Stimulated activated naive CD8-positive, alpha-beta T cell treated with anti-CD3 and anti-CD28 coated beads, Interleukin-15, amount 100 ng/mL, for 72 hours (primary cell): ENCODE measurements around the gene KCNN3.

ENCODE experiments used
- ATAC-seq: fragments of 150-1000 bp; cut with Tn5 transposase; 2 replicates; pipeline ENCODE4 v1.10.0; 2021; ENCODE audit warnings: mild to moderate bottlenecking, moderate library complexity
- DNase-seq, 2 donors: peaks; one replicate each; pipeline ENCODE4 v3.0.0; 2021 to 2022
- H3K27ac Mint-ChIP-seq, 2 donors: one replicate each; pipeline ENCODE4 v1.8.0; 2022; ENCODE audit warnings: mild to moderate bottlenecking in 2 of 2, mixed read lengths in 2 of 2, moderate library complexity in 2 of 2
- H3K27me3 Mint-ChIP-seq: one replicate; pipeline ENCODE4 v1.8.0; 2022; ENCODE audit warnings: mixed read lengths
- H3K4me1 Mint-ChIP-seq: one replicate; pipeline ENCODE4 v1.8.0; 2022; ENCODE audit warnings: mild to moderate bottlenecking, mixed read lengths
- H3K4me3 Mint-ChIP-seq, 2 donors: one replicate each; pipeline ENCODE4 v1.8.0; 2022; ENCODE audit warnings: mild to moderate bottlenecking in 2 of 2, mixed read lengths in 2 of 2, moderate library complexity in 1 of 2
- H3K9me3 Mint-ChIP-seq, 2 donors: one replicate each; pipeline ENCODE4 v1.8.0; 2022; ENCODE audit warnings: mixed read lengths in 2 of 2

Gene KCNN3

DNA sequence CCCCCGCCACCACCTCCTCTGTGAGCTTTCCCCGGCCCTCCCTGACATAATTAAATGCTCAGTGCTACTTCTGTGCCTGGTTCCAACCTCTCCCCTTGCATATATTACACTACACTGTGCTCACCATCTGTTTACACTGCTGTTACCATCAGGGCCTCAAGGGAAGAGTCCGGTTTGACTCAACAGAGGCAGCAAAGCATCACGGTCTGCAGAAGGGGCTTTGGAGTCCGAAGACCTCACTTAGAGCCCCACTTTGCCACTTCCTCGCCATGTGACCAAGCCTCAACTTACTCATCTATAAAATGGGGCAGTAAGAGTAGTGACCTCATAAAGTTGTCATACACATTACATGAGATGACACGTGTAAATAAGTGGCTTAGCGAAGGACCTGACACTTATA lies 27.4 kb downstream of the KCNN3 start:
- H3K9me3 Mint-ChIP-seq: no peaks in the 10 kb centered on the region
- H3K27ac Mint-ChIP-seq: peak overlapping the region in 1 of 2 donors; percentile 64
- no peak overlapping the region for H3K4me3 Mint-ChIP-seq
- ATAC-seq: no peak
- peaks cover 16% of the 10 kb centered on the region for H3K4me1 Mint-ChIP-seq
- H3K27me3 Mint-ChIP-seq: peaks cover 22% of the 10 kb centered on the region
- DNase-seq: no peak

GRCh38 chr1:154841384-154841783 lies 28.7 kb downstream of the KCNN3 start:
- Mint-ChIP-seq H3K27ac (no peak overlapping the region), H3K9me3 (no peaks in the 10 kb centered on the region), H3K27me3 (peaks cover 22% of the 10 kb centered on the region), H3K4me1 (peaks cover 16% of the 10 kb centered on the region), H3K4me3 (no peak overlapping the region)
- ATAC-seq (no peak), DNase-seq (no peak)

DNA sequence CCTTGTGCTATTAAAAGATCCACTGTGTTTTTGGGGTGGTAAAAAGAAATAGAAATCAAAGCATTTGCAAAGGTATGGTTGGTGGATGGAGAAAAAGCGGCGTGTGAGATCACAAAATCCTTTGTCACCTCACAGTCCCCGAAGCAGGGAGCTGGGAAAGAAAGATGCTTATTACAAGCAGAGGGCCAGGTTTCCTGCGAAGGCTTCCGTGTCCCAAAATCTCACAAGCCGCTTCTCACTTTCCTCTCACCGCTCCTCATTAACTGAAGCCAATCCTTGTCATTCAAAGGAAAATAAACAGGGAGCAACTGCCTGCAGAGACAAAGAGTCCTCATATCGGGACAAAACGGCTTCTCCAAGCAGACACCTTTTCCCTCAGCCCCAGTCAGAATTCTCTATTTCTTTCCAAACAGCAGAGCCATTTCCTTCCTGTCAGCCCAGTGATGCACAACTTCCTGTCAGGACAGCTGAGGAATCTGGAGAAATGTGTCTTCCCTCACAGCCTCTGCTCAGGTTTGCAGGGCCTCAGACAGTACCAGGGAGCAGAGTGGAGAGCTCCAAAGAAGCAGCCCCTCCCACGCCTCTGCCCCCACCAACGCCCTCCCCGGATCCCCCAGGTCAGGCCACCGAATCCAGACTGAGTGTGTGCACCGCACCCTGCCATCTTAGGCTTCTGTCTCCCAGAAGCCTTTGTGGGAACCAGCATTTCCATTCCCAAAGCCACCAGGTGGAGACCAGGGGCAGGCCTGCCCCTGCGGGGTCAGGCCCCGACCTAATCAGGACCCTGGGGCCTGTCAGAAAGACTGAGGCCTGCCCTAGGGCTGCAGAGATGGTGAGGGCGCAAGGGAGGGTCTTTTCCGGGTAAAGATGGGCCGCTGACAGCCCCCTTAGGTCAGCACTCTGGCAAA lies 29.6 kb downstream of the KCNN3 start:
- no peak overlapping the region for H3K4me3 Mint-ChIP-seq
- ATAC-seq (no peak), DNase-seq (no peak)
- peak overlapping the region in 1 of 2 donors; percentile 16 for H3K27ac Mint-ChIP-seq
- H3K4me1 Mint-ChIP-seq: peaks cover 10% of the 10 kb centered on the region
- peaks cover 15% of the 10 kb centered on the region for H3K27me3 Mint-ChIP-seq
- no peaks in the 10 kb centered on the region for H3K9me3 Mint-ChIP-seq

- Mint-ChIP-seq H3K9me3 (no peaks in the 10 kb centered on the region), H3K27ac (peak overlapping the region in 1 of 2 donors; percentile 59), H3K27me3 (peaks cover 14% of the 10 kb centered on the region), H3K4me1 (peaks cover 4% of the 10 kb centered on the region), H3K4me3 (no peak overlapping the region)
- DNase-seq (no peak), ATAC-seq (no peak)
Observed at GRCh38 chr1:154839691-154840090, 30.4 kb downstream of the KCNN3 start.

- H3K27ac Mint-ChIP-seq: no peak overlapping the region
- ATAC-seq (no peak), DNase-seq (no peak)
- no peak overlapping the region for H3K4me3 Mint-ChIP-seq
- H3K9me3 Mint-ChIP-seq: no peaks in the 10 kb centered on the region
- peaks cover 22% of the 10 kb centered on the region for H3K27me3 Mint-ChIP-seq
- peaks cover 4% of the 10 kb centered on the region for H3K4me1 Mint-ChIP-seq
Observed at GRCh38 chr1:154838988-154839387, 31.1 kb downstream of the KCNN3 start.

DNA sequence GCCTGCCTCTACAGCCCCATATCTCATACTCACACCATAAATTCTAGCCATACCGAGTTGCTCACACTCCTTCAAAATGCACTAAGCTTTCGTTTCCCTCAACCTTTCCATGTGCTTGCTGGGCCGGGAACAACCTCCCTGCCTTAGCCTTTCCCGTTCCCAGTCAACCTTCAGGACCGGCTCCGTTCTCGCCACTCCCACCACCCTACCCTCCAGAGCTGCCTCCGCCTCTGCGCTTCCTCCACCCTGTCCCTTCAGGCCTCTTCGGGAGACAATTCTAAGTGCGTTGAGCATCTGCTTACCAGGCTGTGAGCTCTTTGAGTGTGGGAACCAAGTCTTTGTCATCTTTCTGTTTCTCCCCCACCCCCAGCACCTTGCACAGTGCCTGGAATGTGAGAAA lies 31.6 kb downstream of the KCNN3 start:
- Mint-ChIP-seq H3K27ac (peak overlapping the region in 1 of 2 donors; percentile 63), H3K9me3 (no peaks in the 10 kb centered on the region), H3K4me1 (peaks cover 5% of the 10 kb centered on the region), H3K27me3 (peaks cover 22% of the 10 kb centered on the region), H3K4me3 (no peak overlapping the region)
- no peak for ATAC-seq
- no peak for DNase-seq

GRCh38 chr1:154837672-154838171 lies 32.4 kb downstream of the KCNN3 start:
- Mint-ChIP-seq H3K27ac (no peak overlapping the region), H3K4me3 (no peak overlapping the region), H3K27me3 (peaks cover 22% of the 10 kb centered on the region), H3K9me3 (no peaks in the 10 kb centered on the region), H3K4me1 (peaks cover 10% of the 10 kb centered on the region)
- ATAC-seq (no peak), DNase-seq (no peak)

- peaks cover 22% of the 10 kb centered on the region for H3K27me3 Mint-ChIP-seq
- H3K9me3 Mint-ChIP-seq: no peaks in the 10 kb centered on the region
- DNase-seq (no peak), ATAC-seq (no peak)
- no peak overlapping the region for H3K27ac Mint-ChIP-seq
- peaks cover 10% of the 10 kb centered on the region for H3K4me1 Mint-ChIP-seq
- no peak overlapping the region for H3K4me3 Mint-ChIP-seq
Observed at GRCh38 chr1:154837034-154837671, 32.9 kb downstream of the KCNN3 start.

DNA sequence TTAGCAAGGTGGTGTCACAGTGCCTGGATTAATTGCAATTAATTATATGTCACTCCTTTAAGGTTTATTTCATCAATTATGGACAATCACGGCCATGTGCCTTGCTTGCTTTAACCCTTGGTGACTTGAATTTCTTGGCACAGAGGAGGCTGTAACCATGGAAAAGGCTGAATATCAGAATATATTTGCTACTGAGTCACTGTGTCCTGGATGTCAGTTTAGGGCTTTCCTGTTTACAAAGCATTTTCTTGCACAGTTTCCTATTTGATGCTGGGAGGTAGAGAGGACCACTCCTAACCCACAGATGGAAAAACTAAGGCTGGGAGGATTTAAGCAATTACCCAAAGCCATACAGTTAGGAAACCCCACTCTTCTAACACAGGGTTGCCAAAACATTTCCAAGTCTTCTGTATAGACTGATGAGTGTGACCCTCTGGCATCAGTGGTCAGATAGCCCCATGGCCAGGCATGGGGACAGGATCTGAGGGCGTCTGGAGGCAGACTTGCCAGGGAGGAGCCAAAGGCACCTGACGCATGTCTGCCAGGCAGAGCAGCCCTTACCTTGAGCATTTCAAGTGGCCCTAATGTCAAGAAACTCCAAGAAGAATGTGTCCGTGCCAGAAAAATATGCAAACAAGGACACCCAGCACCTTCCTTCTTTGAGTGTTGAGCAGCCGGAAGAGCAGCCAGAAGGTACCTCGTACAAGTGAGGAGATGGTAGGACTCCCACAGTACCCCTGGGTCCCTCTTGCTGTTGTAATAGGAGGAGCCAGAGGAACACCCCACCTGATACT lies 34.4 kb downstream of the KCNN3 start:
- Mint-ChIP-seq H3K9me3 (no peaks in the 10 kb centered on the region), H3K27me3 (peaks cover 22% of the 10 kb centered on the region), H3K27ac (no peak overlapping the region), H3K4me3 (no peak overlapping the region), H3K4me1 (peaks cover 10% of the 10 kb centered on the region)
- ATAC-seq (no peak), DNase-seq (no peak)

- peaks cover 6% of the 10 kb centered on the region for H3K4me1 Mint-ChIP-seq
- ATAC-seq: no peak
- no peaks in the 10 kb centered on the region for H3K9me3 Mint-ChIP-seq
- peaks cover 20% of the 10 kb centered on the region for H3K27me3 Mint-ChIP-seq
- DNase-seq: no peak
- no peak overlapping the region for H3K4me3 Mint-ChIP-seq
- peak overlapping the region in 1 of 2 donors; percentile 77 for H3K27ac Mint-ChIP-seq
Observed at GRCh38 chr1:154833841-154834240, 36.2 kb downstream of the KCNN3 start.

GRCh38 chr1:154833209-154833608 lies 36.9 kb downstream of the KCNN3 start:
- Mint-ChIP-seq H3K27ac (peak overlapping the region in 1 of 2 donors; percentile 77), H3K27me3 (peaks cover 14% of the 10 kb centered on the region), H3K4me3 (no peak overlapping the region), H3K4me1 (peaks cover 6% of the 10 kb centered on the region), H3K9me3 (no peaks in the 10 kb centered on the region)
- DNase-seq (no peak), ATAC-seq (no peak)

DNA sequence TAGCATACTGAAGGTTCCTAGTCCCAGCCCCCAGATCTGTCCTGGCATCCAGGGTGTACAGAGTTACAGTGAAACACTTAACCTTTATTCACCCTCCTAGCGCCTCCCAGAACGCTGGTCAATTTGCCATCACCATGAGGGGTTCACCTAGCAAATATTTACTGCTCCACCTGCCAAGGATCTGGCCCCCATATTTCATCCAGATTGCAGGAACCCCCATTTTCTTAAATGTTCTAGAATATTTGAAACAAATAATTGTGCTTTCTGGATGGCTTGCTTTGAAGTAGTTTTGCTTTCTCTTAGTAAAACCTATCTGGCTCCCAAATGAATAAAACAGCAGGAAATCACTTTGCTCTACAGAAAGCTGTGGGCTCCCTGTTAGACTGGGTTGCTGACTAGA lies 37.7 kb downstream of the KCNN3 start:
- no peak for ATAC-seq
- no peak overlapping the region for H3K27ac Mint-ChIP-seq
- H3K4me3 Mint-ChIP-seq: no peak overlapping the region
- H3K4me1 Mint-ChIP-seq: peaks cover 6% of the 10 kb centered on the region
- H3K9me3 Mint-ChIP-seq: no peaks in the 10 kb centered on the region
- no peak for DNase-seq
- peaks cover 9% of the 10 kb centered on the region for H3K27me3 Mint-ChIP-seq

DNA sequence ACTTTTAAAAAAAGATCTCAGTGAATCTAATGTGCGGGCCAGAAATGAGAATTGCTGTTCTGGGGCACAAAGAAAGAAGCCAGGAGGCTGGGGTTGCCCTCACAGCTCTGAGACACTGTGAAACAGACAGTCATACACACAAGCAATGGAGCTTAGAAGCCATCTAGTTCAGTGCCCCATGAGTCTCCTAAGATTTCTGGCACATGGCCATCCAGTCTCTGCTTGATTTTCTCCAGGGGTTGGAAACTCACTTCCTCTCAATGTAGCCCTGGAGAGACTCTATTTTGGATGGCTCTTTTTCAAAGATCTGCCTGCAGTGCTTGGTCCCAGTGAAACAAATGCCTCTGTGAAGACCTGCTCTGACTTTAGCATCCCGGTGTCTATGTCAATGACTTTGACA lies 38.6 kb downstream of the KCNN3 start:
- Mint-ChIP-seq H3K27me3 (peaks cover 9% of the 10 kb centered on the region), H3K4me3 (no peak overlapping the region), H3K4me1 (peaks cover 6% of the 10 kb centered on the region), H3K27ac (no peak overlapping the region), H3K9me3 (no peaks in the 10 kb centered on the region)
- no peak for ATAC-seq
- DNase-seq: no peak

- Mint-ChIP-seq H3K9me3 (no peaks in the 10 kb centered on the region), H3K4me3 (no peak overlapping the region), H3K4me1 (peaks cover 6% of the 10 kb centered on the region), H3K27ac (no peak overlapping the region), H3K27me3 (peaks cover 1% of the 10 kb centered on the region)
- no peak for DNase-seq
- ATAC-seq: no peak
Observed at GRCh38 chr1:154829062-154829461, 41.0 kb downstream of the KCNN3 start.

DNA sequence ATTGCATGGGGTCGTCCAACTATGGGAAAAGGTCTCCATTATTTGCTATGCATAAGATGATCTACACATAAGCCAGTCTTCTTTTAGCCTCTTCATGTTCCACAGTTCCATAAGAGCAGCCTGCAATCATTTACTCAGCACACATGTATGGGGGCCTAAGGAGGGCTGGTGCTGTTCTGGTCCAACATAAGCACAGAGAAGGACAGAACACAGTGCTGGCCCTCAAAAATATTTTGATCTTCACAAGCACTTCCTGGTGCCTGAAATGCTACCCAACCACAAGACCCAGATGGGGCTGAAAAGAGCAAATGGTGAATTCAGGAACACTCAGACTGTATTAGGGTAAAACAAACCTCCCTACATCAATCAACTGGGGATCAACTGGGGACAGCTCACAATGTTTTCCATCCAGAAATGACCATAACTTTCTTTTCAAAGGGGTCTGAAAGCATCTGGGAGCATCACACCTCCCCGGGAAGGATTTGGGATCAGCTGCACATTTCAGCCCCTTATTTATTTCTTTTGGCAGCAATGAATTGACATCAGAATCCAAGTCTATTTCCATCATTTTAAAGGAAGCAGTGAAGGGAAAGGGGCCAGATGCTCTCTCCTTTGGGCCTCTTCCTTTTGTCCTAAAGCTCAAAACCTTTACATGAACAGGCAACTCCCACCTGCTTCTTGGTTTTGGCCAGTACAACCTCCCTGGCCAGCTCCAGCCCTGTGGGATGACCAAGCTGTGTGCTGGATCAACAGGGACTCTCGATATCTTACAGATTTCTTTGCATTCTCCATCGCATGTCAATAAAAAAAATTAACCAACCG lies 45.7 kb downstream of the KCNN3 start:
- H3K4me3 Mint-ChIP-seq: no peak overlapping the region
- no peak overlapping the region for H3K27ac Mint-ChIP-seq
- H3K9me3 Mint-ChIP-seq: no peaks in the 10 kb centered on the region
- DNase-seq: no peak
- peaks cover 12% of the 10 kb centered on the region for H3K4me1 Mint-ChIP-seq
- H3K27me3 Mint-ChIP-seq: no peaks in the 10 kb centered on the region
- ATAC-seq: no peak
